GM19239 (cell line): ENCODE results near the gene RGS5.

Experiments used
- DNase-seq: peaks from one replicate; pipeline ENCODE4 v3.0.0; 2011; ENCODE audit warnings: low spot score; ENCODE audit not compliant: insufficient read length
- FAIRE-seq: peaks from 2 replicates; lab custom pipeline; 2011; peaks lifted over from hg19 to GRCh38; lab: Jason Lieb, UNC

The RGS5 gene

DNA sequence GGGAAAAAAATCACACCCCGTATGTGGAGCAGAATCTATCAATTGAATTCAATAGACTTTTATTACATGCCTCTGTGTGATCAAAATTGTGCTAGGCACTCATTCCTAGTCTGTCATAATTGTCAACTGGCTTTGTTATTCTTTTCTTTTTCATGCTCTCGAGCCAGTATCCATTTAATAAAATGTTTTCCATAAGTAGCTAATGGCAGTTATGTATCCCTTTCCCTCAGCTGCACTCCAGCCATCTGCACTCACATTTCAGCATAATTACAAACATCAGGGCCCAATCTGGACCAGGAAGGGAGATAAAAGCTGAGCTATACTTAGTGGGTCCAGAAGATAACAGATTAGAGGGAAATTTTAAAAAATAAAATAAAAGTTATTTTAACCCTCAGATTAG is 15.9 kb downstream of the RGS5 start:
- DNase-seq (no peak), FAIRE-seq (no peak)

DNA sequence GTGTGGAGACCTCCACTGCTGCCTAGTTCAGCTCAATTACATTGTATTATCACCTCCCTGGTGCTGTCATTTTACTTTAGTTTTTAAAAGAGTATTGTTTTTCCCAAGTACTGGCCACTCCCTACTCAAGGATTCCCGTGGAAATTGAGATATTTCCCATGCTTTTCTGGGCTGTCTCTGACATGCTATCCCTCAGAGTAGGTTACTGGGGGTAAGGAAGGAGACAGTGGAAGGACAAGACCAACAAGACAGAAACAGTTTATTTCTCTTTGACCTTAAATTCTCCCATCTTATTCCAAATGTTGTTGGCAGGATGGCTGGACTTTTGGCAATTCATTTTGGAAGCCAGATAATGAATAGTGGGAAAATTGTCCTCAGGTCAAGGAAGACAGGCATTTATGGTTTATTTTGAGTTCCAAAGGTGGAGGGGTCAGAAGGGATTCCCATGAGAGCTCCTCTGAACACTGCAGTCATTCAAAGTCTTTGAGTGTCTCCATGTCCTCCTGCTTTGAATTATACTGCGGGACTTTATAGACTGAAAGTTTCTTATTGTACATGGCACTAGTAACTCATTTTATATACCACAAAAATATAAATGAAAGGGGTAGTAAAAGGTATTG is 20.3 kb downstream of the RGS5 start:
- DNase-seq = no peak
- FAIRE-seq = no peak

GRCh38 chr1:163178628-163179027 is 24.1 kb downstream of the RGS5 start:
- FAIRE-seq = no peak
- no peak for DNase-seq

DNA sequence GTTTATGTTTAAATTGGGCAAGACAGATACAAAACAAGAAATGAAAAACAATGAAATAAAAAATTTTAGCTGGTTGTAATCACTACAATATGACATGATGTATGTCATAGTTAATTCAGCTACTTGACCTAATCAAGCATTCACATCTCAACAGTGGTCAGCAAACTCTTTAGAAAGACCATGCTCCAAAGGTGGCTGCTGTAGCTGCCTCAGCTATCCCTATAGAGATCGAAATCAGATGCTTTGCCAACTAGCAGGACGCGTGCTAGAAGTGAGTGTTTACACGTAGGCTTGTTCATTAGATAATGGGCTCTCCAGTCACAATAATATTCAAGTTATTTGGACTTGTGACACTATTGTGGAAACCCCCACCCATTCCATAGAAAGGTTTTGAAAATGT is 25.9 kb downstream of the RGS5 start:
- DNase-seq (no peak), FAIRE-seq (no peak)

DNA sequence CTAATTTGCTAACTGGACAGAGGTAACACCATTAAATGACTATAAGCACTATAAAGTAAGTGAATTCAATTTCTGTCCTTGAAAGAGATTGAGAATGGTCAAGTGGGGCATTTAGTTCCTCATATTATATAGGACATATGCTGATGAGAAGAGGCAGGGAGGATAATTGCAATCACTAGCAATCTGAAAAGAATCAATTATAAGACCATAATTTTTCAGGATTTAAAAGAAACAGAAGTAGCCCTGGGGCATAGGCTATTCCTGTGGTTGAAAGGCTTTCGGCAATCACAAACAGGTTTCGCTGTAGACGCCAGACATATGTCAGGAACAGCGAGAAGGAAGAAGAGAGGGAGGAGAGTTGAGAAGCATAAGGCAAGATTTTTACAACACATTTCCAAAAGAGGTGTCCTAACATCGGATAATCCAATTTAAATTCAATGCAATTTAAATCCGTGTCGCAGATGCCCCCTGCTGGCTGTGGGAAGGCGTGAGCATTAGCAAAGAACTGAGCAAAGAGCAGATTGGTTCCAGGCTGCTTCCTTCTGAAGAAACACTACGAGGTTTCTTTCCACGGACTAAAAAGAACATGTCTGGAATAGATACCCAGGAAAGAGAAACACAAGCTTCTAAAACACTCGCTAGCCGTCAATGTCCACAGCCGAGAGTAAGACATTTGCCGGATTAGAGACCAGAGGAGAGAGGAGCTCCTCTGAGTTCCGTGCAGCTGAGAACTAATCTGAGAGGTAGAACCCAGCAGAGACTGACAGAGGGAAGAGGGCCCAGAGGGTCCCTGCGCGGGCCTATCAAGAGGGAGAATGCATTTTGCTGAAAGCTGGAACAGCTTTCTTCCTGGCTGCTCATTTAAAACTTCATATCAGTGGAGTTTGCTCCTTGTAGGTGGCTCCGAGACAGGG is 27.9 kb downstream of the RGS5 start:
- DNase-seq (peak; percentile 9), FAIRE-seq (no peak)

DNA sequence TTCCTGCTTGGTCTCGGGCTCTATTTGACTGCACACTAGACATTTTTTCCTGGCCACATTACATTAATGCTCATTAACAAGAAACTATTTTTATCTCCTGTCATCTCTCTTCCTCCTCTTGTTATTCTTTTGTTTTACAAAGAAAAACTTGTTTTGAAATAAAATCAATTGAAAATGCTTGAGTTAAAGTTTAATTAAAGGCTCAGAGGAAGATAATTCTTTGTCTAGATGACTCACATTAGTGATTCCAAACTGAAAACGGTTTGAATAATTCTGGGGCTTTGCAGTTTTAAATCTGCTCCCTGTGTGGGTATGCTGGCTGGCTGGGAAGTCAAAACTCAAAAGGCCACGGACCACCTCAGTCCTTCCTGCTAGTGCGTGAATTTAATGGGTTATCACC is 29.6 kb downstream of the RGS5 start:
- DNase-seq = no peak

DNA sequence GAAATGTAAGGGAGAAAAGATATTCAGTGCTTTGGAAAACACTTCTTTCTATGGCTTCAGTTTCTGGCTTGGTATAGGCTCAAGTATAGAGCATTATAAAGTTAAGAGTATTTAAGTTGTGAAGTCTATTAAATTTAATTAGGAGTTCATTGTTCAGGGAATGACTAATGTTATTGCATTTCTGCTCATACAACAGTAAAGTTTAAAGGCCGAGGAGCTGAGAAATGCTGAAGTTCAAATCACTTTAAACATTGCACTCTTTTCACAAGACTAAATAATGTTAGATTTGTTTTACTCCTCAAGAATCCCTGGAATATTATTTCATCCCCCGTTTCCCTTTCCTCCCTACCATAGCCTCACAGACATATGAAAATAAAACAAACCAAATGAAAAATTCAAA is 30.1 kb downstream of the RGS5 start:
- DNase-seq (no peak), FAIRE-seq (no peak)

More for the DNA sequence above, 29.6 kb downstream of the RGS5 start:
- FAIRE-seq = no peak

DNA sequence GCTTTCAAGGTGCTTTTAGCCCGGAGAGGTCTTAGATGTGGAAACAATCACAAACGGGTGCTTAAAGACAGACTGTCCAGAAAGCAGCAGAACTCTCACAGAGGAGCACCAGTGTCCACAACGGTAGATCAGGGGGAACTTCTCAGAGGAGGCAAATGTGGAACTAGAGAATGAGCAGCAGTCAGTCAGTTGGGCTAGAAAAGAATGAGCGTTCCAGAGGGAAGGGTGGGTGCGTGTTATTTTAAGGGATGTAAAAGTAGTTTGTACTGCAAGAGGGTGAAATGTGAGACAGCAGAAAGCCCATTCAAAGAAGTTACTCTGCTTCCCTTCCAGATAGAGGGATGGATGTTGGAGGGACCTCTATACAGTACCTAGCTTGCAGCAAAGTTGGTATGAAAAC is 30.9 kb downstream of the RGS5 start:
- FAIRE-seq (no peak), DNase-seq (no peak)

DNA sequence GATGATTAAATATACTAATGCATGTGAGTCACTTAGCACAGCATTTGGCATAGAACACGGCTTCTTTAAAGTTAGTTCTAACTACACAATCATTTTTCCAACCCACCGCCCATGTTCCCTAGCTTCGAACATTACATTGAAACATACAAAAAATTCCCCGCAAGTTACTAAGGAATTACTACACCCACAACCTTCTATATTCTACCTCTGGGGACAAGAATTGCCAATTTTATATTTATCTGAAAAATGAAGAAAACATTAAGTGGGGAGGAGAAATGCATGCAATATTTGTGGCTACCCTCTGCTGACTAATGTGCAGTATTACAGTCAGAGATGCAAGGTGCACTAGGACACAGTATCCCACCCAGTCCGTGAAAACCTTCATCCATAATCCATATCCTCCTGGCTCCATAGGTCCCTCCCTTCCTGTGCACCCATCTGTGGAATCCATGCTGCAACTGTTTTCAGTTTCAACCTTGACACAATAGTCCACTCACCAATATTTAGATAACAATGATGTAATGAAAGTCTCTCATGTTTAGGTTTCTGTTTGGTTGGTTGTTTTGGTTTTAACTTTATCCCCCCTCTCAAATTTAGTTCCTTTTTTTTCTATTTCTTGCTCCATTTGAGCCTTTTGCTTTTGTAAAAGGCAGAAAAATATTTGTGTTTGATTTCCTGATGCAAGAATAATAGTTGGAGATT is 31.6 kb downstream of the RGS5 start:
- FAIRE-seq (no peak), DNase-seq (no peak)

- no peak for FAIRE-seq
- DNase-seq = no peak
Measured at GRCh38 chr1:163170331-163170730, 32.4 kb downstream of the RGS5 start.

- no peak for FAIRE-seq
Measured at GRCh38 chr1:163169553-163169952, 33.2 kb downstream of the RGS5 start.

GRCh38 chr1:163168053-163168452 is 34.7 kb downstream of the RGS5 start:
- no peak for FAIRE-seq

More at GRCh38 chr1:163169553-163169952, 33.2 kb downstream of the RGS5 start:
- DNase-seq = no peak

DNA sequence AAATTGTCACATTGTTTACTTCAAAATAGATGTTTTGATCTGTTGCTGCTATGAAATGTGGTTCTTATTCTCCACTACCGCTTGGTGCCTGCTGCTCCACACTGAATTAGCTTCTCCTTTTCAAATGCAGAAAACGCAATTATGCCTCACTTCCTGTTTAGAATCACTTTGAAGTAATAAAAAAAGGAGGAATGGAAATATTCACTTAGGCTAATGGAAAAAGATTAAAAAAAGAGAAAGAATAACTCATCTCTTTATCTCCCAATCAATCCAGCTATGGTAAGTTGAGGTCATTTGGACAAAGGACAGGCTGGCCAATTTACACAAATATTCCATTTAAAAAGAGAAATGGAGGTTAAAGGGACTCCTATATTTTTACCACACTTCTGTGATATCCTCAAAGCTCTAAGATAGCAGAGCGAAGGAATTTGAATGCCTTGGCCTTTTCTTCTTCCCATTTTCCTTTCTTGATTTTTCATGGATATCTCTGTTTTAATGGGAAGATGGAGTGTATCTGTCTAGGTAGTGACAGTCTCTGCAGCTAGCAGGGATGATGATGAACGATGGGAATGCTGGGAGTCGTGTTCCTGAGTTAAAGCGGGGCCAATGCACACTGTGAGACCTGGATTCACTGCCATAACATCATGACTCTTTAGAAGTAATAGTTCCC is 35.7 kb downstream of the RGS5 start:
- DNase-seq = no peak
- FAIRE-seq = no peak

More at GRCh38 chr1:163168053-163168452, 34.7 kb downstream of the RGS5 start:
- no peak for DNase-seq

DNA sequence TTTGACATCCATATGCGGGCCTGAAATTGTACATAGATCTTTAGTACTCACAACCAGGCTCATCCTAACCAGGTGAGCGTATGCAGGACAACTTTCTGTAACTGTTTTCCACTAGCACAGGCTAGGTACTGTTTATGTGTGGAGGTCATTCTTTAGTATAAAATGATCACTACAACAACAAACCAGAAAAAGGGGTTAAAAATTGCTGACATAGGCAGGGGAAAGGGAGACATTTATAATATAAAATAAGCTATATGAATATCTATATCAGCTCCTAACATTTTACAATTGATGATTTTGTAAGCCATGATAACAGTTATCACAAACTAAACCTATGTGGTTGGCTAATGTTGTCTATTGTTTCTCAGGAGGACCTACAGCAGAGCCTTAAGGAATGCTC is 37.6 kb downstream of the RGS5 start:
- FAIRE-seq (no peak), DNase-seq (no peak)

DNA sequence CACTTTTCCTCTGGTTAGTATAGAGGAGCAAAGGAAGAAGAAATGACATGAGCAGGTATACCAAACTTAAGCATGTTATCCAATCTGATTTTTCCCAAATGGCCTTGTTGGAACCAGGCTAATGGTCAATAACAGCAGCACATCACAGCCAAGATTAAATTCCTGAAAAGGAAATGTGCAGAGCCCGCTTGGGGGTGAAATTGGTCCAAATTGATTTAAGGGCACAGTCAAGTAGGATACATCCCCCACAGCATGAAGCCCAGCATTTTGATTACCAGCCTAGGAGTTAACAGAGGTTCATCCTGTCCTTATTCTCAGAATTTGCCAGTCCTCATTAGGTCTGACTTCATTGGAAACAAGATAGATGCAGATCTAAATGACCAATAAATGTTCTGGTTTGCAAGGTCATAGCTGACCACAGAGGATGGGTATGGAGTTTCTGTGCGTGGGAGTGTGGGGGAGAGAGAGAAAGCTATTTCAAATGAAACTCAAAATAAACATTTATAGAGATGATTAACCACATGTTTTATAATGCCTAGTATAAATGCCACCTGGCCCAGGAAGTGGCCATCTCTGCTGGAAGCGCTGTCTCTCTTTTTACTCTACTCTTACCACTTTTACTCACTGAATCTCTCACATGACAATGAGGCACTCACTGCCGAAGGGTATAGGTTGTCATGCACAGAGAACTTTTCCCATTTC is 38.7 kb downstream of the RGS5 start:
- DNase-seq (no peak), FAIRE-seq (no peak)

- FAIRE-seq = no peak
- DNase-seq = no peak
Measured at GRCh38 chr1:163163163-163163562, 39.6 kb downstream of the RGS5 start.

DNA sequence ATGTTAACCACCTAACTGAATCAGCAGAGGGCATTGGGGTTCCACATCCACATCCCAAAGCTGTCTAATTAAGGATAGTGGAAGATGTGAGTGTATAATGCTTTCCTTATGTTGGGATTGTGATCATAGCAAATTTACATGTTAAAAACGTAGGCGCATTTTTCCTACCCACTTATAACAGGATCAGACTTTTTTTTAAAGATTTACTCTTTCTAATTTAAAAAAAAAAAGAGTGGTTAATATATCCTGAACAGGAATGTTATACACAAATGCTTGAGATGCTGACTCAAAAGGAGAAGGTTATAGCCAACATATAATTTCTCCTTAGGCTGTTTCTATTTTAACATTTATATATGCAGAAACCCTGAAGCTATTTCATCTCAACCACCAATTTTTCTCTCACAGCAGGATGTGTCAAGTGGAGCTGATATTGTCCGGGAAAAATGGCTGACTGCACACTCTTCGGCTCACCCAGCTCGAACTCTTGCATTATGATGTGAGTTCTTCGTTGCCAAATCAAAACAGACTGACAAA is 40.3 kb downstream of the RGS5 start:
- FAIRE-seq (no peak), DNase-seq (no peak)

DNA sequence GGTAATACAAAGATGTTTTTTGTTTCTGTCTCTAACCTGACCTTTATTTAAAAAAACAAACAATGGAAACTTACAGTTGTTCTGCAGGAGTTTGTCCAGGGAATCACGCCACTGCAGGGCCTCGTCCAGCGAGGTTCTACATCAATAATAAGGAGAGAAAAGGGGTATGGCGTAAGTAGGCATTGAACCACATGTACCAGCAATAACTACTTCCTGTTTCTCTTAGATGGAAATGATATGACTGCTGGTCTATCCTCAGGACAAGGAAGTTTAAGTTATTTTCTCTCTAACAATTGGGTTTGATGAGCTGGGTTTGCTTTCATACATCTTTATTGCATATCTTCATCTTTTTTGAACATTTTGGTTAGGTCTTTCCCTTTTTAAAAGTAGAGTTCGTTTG is 40.9 kb downstream of the RGS5 start:
- DNase-seq = no peak

DNA sequence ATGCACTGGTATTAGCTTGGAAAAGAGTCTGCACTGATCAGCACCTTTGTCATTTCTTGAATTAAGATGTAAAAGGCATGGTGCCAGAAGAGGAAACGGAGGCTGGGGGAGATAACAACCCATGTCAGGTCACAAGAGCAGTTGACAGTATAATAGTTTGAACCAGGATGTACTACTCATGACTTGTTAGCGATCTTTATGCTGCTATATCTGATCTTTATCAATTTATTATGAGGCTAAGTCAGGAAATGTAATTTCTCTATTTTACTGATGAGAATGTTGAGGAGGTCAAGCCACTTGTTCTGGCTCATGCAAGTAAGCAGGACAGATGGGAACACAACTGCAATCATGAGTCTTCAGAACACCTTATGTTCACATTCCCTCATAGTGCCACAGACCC is 41.4 kb downstream of the RGS5 start:
- no peak for DNase-seq
- FAIRE-seq = no peak

More for the DNA sequence above, 40.9 kb downstream of the RGS5 start:
- FAIRE-seq = no peak

- DNase-seq (no peak), FAIRE-seq (no peak)
Measured at GRCh38 chr1:163155606-163156005, 47.1 kb downstream of the RGS5 start.
